Naive thymus-derived CD4-positive, alpha-beta T cell (primary cell): ENCODE data around the gene FAM89B. TPM values are rescaled to one million over a fixed set of nuclear protein-coding genes. Genes with fewer than 3 reads are reported as not detected.
A peak's percentile ranks its signal among the peaks of the same experiment; 100 is the strongest.

Experiments used
- ATAC-seq: fragments of 150-1000 bp; cut with Tn5 transposase; 2 replicates; pipeline ENCODE4 v1.10.0; 2021; ENCODE audit warnings: mild to moderate bottlenecking, moderate library complexity
- CTCF ChIA-PET: fragments of 350-600 bp; sonication (Branson Sonifier 250); formaldehyde crosslinking; loops from one replicate; lab custom pipeline; 2021; ENCODE audit warnings: antibody characterized with exemption; lab: Charles Lee
- POLR2A ChIA-PET: fragments of 350-600 bp; sonication (Branson Sonifier 250); formaldehyde crosslinking; loops from one replicate; lab custom pipeline; 2021; ENCODE audit warnings: antibody characterized with exemption, inconsistent platforms; lab: Charles Lee
- DNase-seq, 9 donors: peaks; one replicate each; pipeline versions ENCODE4 v3.0.0 to v3.0.0-alpha.2; 2020 to 2022; ENCODE audit warnings: mixed read lengths in 1 of 9
- H3K27ac ChIP-seq: one replicate; pipeline ENCODE4 v1.7.0; 2013; ENCODE audit warnings: mild to moderate bottlenecking, low read depth, low read length, moderate library complexity
- H3K27me3 ChIP-seq, 2 donors: one replicate each; pipeline ENCODE4 v1.7.0; 2013; ENCODE audit warnings: low read length in 2 of 2, mild to moderate bottlenecking in 2 of 2, moderate library complexity in 2 of 2; ENCODE audit not compliant: control insufficient read depth in 2 of 2, insufficient read depth in 2 of 2
- H3K36me3 ChIP-seq, 3 experiments: 1 replicate in 2 of 3; 2 replicates in 1 of 3; pipeline ENCODE4 v1.7.0; 2013; ENCODE audit warnings: low read length in 3 of 3, mild to moderate bottlenecking in 3 of 3, moderate library complexity in 1 of 3; ENCODE audit not compliant: insufficient read depth in 3 of 3, control insufficient read depth in 2 of 3
- H3K4me1 ChIP-seq, 2 donors: one replicate each; pipeline ENCODE4 v1.7.0; 2013; ENCODE audit warnings: low read length in 2 of 2, mild to moderate bottlenecking in 2 of 2, moderate library complexity in 1 of 2; ENCODE audit not compliant: control insufficient read depth in 2 of 2, insufficient read depth in 2 of 2
- H3K4me3 ChIP-seq: 2 replicates; pipeline ENCODE4 v1.7.0; 2013; ENCODE audit warnings: mild to moderate bottlenecking, low read length
- H3K9me3 ChIP-seq, 3 experiments: 1 replicate in 2 of 3; 2 replicates in 1 of 3; pipeline ENCODE4 v1.7.0; 2013; ENCODE audit warnings: low read length in 3 of 3; ENCODE audit not compliant: control insufficient read depth in 2 of 3
- H3K27ac Mint-ChIP-seq, 9 donors: one replicate each; pipeline ENCODE4 v1.8.0; 2020 to 2022; ENCODE audit warnings: mixed read lengths in 9 of 9, mild to moderate bottlenecking in 8 of 9, moderate library complexity in 5 of 9, inconsistent platforms in 2 of 9
- H3K27me3 Mint-ChIP-seq, 5 donors: one replicate each; pipeline ENCODE4 v1.8.0; 2021 to 2022; ENCODE audit warnings: mixed read lengths in 5 of 5, mild to moderate bottlenecking in 1 of 5
- H3K36me3 Mint-ChIP-seq, 5 donors: one replicate each; pipeline ENCODE4 v1.8.0; 2020 to 2022; ENCODE audit warnings: mixed read lengths in 5 of 5, mild to moderate bottlenecking in 3 of 5, inconsistent platforms in 1 of 5
- H3K4me1 Mint-ChIP-seq, 7 donors: one replicate each; pipeline ENCODE4 v1.8.0; 2020 to 2022; ENCODE audit warnings: mixed read lengths in 7 of 7, mild to moderate bottlenecking in 3 of 7, inconsistent platforms in 1 of 7
- H3K4me3 Mint-ChIP-seq, 10 donors: one replicate each; pipeline ENCODE4 v1.8.0; 2020 to 2022; ENCODE audit warnings: mild to moderate bottlenecking in 10 of 10, mixed read lengths in 10 of 10, moderate library complexity in 6 of 10, inconsistent platforms in 2 of 10
- H3K9me3 Mint-ChIP-seq, 11 donors: one replicate each; pipeline ENCODE4 v1.8.0; 2020 to 2022; ENCODE audit warnings: mixed read lengths in 11 of 11, mild to moderate bottlenecking in 4 of 11, inconsistent platforms in 1 of 11, moderate library complexity in 1 of 11
- intact Hi-C, 2 donors: fragments of 100-400 bp; cut with micrococcal nuclease; formaldehyde crosslinking; loops; one replicate each; pipeline ENCODE4 v1.15.1; 2023
- polyA plus RNA-seq, 2 donors: library from polyadenylated mRNA; unstranded; fragments of 300-500 nt; fragmentation: Illumina TruSeq; gene quantifications; one replicate each; pipeline ENCODE4 v1.2.3, GENCODE V29; 2021
- total RNA-seq, 6 experiments: library from RNA in 5 of 6; stranded (reverse) in 5 of 6; gene quantifications; 1 replicate in 5 of 6; 2 replicates in 1 of 6; pipeline ENCODE4 v1.2.3 and lab custom pipeline; 2021 to 2026

The FAM89B gene
- total and polyA plus RNA-seq, 7 experiments from 2014 or later = 33.0 to 115 (median 57.9) TPM

DNA sequence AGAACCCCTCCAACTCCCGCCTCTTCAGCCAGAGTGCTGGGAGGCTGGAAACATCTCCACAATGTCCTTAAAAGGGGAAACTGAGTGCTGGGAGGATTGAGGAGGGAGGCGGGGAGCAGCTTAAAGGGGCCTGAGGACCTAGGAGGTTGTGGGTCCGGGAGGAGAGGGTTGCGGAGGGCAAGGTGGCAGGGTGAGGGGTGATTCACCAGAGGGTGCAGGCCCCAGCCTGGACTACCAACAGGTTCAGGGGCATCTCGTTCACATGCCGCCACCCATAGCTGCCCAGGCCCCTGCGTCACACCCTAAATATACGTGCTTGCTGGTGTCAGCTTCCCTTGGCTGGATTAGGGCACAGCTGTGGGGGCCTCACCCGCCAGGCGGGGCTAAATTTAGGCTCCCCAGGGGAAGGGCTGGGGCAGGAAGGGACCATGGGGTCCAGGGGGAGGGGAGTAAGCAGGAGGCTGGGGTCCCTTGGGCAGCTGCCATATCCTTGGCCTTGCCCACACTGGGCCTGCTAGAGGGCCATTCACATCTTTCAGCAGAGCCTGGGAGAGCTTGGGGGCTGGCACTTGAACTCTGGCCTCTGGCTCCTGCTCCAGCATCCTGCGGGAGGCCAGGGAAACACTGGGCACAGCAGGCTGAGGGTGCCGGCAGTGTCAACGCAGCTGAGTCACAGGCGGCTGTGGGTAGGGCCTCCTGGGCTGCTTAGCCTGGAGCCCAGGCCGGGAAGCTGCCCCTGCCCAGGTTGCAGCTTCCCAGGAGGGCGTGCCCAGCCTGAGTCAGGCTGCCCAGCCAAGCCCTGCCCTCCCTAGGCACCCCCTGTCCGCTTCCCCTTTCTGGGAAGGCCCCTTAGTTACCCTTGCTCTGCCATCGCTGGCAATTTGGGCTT lies 4.8 kb downstream of the FAM89B start:
- H3K4me1 Mint-ChIP-seq = peaks cover 23 to 47% (median 39%) of the 10 kb centered on the region in 7 donors
- Histone ChIP-seq H3K27ac (peak overlapping the region; percentile 96), H3K4me3 (peak overlapping the region; percentile 75), H3K9me3 (no peaks in the 10 kb centered on the region), H3K4me1 (peaks cover 33 to 34% of the 10 kb centered on the region in 2 donors), H3K27me3 (no peaks in the 10 kb centered on the region), H3K36me3 (peaks cover 10 to 41% (median 17%) of the 10 kb centered on the region in 3 experiments)
- H3K27ac Mint-ChIP-seq = peak overlapping the region; percentile 28 to 90 (median 78)
- CTCF ChIA-PET = interaction anchor here (0.6 to 3.9 kb wide), 7 partner anchors 11 to 283 kb away, joined by 3 to 36 read pairs (median 6); partner anchors contain the start of gene MUS81
- intact Hi-C loops = no loop called here
- peaks cover 0 to 19% (median 5%) of the 10 kb centered on the region in 5 donors for H3K36me3 Mint-ChIP-seq
- no peaks in the 10 kb centered on the region for H3K27me3 Mint-ChIP-seq
- peak overlapping the region; percentile 71 to 99 (median 84) for H3K4me3 Mint-ChIP-seq
- POLR2A ChIA-PET = interaction anchor here (0.8 to 4.2 kb wide), 21 partner anchors 11 to 194 kb away, joined by 3 to 61 read pairs (median 6); partner anchors contain the start of genes KCNK7, LTBP3, MALAT1 and MAP3K11
- DNase-seq = peak in 1 of 9 donors; percentile 45
- peaks cover 0 to 1% (median 0%) of the 10 kb centered on the region in 11 donors for H3K9me3 Mint-ChIP-seq
- ATAC-seq = peak; percentile 50

DNA sequence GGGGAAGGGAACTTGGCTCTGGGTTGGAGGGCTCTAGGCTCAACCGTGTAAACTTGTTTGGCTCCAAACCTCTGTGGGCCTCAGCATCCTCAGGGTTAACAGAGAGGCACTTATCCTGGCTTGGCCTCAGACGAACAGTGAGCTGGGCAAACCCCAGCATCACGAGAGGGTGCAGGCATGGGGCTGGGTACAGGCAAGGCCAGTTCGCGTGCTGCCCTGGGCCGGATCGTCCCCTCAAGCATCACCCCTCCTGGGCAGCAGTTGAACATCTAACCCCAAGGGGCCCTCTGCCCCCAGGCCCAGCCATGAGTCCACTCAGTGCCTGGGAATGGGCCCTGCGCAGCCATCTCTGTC lies 5.4 kb downstream of the FAM89B start:
- no peak for DNase-seq

DNA sequence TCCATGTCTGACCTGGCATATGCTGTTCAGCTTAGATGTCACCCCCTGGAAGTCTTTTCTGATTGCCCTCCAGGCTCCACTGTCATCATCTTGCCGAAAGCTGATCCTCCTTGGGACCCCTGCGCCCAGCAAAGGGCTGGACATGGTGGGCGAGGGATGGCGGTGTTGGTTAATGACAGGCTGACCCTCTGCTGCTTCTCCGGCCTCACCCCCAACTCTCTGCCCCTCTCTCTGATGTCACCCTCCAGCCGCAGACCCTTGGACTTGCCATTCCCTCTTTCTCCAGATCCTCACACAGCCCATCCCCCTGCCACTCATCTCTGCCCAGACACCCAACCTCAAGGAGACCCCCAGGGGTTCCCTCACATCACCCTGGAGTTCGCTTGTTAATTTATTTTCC lies 5.8 kb downstream of the FAM89B start:
- H3K9me3 ChIP-seq = no peaks in the 10 kb centered on the region
- H3K4me1 ChIP-seq = peaks cover 30% of the 10 kb centered on the region in 2 donors
- no peaks in the 10 kb centered on the region for H3K27me3 ChIP-seq
- CTCF ChIA-PET = interaction anchor here (1.9 to 3.9 kb wide), 2 partner anchors 10 to 36 kb away, joined by 7 to 36 read pairs; no protein-coding TSS in a partner anchor
- DNase-seq (no peak), ATAC-seq (no peak)
- H3K4me1 Mint-ChIP-seq = peaks cover 19 to 46% (median 38%) of the 10 kb centered on the region in 7 donors
- H3K27ac Mint-ChIP-seq = peak overlapping the region; percentile 8 to 88 (median 74)
- H3K4me3 ChIP-seq = no peak overlapping the region
- peaks cover 0 to 17% (median 10%) of the 10 kb centered on the region in 5 donors for H3K36me3 Mint-ChIP-seq
- no peaks in the 10 kb centered on the region for H3K27me3 Mint-ChIP-seq
- H3K27ac ChIP-seq = peak overlapping the region; percentile 96
- POLR2A ChIA-PET = interaction anchor here (1.3 to 4.2 kb wide), 5 partner anchors 10 to 70 kb away, joined by 3 to 61 read pairs (median 26); partner anchors contain the start of genes MAP3K11 and PCNX3
- H3K36me3 ChIP-seq = peaks cover 10 to 49% (median 17%) of the 10 kb centered on the region in 3 experiments
- H3K9me3 Mint-ChIP-seq = no peaks in the 10 kb centered on the region
- H3K4me3 Mint-ChIP-seq = peak overlapping the region; percentile 57 to 99 (median 75)
- intact Hi-C loops = no loop called here

More for the DNA sequence above, 5.4 kb downstream of the FAM89B start:
- peak overlapping the region in 8 of 9 donors; percentile 8 to 88 (median 75) for H3K27ac Mint-ChIP-seq
- no peak for ATAC-seq
- Histone ChIP-seq H3K4me1 (peaks cover 32% of the 10 kb centered on the region in 2 donors), H3K4me3 (peak overlapping the region; percentile 75), H3K27me3 (no peaks in the 10 kb centered on the region), H3K27ac (peak overlapping the region; percentile 96), H3K36me3 (peaks cover 10 to 45% (median 17%) of the 10 kb centered on the region in 3 experiments), H3K9me3 (no peaks in the 10 kb centered on the region)
- H3K4me1 Mint-ChIP-seq = peaks cover 19 to 48% (median 38%) of the 10 kb centered on the region in 7 donors
- H3K4me3 Mint-ChIP-seq = peak overlapping the region; percentile 57 to 99 (median 75)
- intact Hi-C loops = no loop called here
- peaks cover 0 to 19% (median 8%) of the 10 kb centered on the region in 5 donors for H3K36me3 Mint-ChIP-seq
- ChIA-PET CTCF (interaction anchor here (1.9 to 3.9 kb wide), 3 partner anchors 11 to 36 kb away, joined by 7 to 36 read pairs (median 14); no protein-coding TSS in a partner anchor), POLR2A (interaction anchor here (0.8 to 4.2 kb wide), 9 partner anchors 11 to 156 kb away, joined by 3 to 61 read pairs (median 7); partner anchors contain the start of genes MAP3K11, NEAT1 and PCNX3)
- no peaks in the 10 kb centered on the region for H3K27me3 Mint-ChIP-seq
- H3K9me3 Mint-ChIP-seq = peaks cover 0 to 1% (median 0%) of the 10 kb centered on the region in 11 donors

DNA sequence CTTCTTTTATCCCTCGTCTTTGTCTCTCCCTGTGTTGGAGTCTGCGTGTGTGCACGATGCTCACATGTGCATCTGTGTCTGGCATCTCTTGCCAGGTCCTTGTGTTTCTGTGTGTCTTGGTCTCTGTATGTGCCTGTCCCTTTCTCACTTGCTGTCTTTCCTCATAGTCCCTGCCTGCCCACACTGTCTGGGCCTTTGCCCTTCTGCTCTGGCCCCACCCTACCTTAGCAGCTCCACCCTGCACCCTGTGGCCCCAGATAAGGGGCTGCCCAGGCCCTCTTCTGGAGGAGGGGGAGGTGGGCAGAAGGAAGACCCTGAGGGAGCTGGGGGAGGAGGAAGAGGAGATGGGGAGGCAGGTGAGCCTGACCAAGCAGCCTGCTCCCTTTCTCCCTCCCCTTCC lies 6.3 kb downstream of the FAM89B start:
- peaks cover 19 to 43% (median 38%) of the 10 kb centered on the region in 7 donors for H3K4me1 Mint-ChIP-seq
- CTCF ChIA-PET = no interaction called here

DNA sequence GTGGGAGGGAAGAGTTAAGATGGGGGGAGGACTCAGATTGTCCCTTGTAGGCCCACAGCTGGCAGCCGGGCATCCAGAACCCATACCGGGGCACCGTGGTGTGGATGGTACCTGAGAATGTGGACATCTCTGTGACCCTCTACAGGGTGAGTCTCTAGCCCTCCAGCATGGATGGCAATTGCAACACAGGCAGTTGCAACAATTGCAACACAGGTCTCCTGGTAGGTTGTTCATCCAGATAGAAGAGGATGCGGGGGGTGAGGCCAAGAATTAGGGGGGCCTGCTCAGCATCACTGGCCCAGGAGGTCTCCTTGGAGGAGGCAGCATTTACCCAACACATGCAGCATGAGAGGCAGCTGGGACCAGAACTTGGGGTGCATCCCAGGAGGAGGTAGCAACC lies 7.0 kb downstream of the FAM89B start:
- H3K4me1 ChIP-seq = peaks cover 22 to 29% of the 10 kb centered on the region in 2 donors
- DNase-seq (no peak), ATAC-seq (no peak)
- POLR2A ChIA-PET = interaction anchor here (0.6 kb wide), 1 partner anchor 104 kb away, joined by 3 read pairs; no protein-coding TSS in a partner anchor
- Mint-ChIP-seq H3K27ac (peak overlapping the region in 3 of 9 donors; percentile 18 to 74 (median 25)), H3K36me3 (peaks cover 0 to 17% (median 10%) of the 10 kb centered on the region in 5 donors), H3K4me3 (peak overlapping the region in 3 of 10 donors; percentile 4 to 34 (median 21)), H3K4me1 (peaks cover 19 to 44% (median 38%) of the 10 kb centered on the region in 7 donors), H3K9me3 (no peaks in the 10 kb centered on the region), H3K27me3 (no peaks in the 10 kb centered on the region)
- H3K27me3 ChIP-seq = no peaks in the 10 kb centered on the region
- H3K27ac ChIP-seq = peak overlapping the region; percentile 31
- H3K9me3 ChIP-seq = no peaks in the 10 kb centered on the region
- H3K36me3 ChIP-seq = peaks cover 10 to 56% (median 17%) of the 10 kb centered on the region in 3 experiments
- H3K4me3 ChIP-seq = no peak overlapping the region
- CTCF ChIA-PET = no interaction called here
- intact Hi-C loops = no loop called here

More for the DNA sequence above, 6.3 kb downstream of the FAM89B start:
- Histone ChIP-seq H3K27ac (peak overlapping the region; percentile 96), H3K9me3 (no peaks in the 10 kb centered on the region), H3K36me3 (peaks cover 10 to 51% (median 17%) of the 10 kb centered on the region in 3 experiments), H3K27me3 (no peaks in the 10 kb centered on the region), H3K4me3 (no peak overlapping the region), H3K4me1 (peaks cover 25 to 29% of the 10 kb centered on the region in 2 donors)
- Mint-ChIP-seq H3K9me3 (no peaks in the 10 kb centered on the region), H3K27ac (peak overlapping the region; percentile 8 to 88 (median 74)), H3K27me3 (no peaks in the 10 kb centered on the region), H3K36me3 (peaks cover 0 to 14% (median 10%) of the 10 kb centered on the region in 5 donors), H3K4me3 (peak overlapping the region; percentile 55 to 99 (median 72))
- intact Hi-C loops = no loop called here
- DNase-seq (no peak), ATAC-seq (no peak)
- POLR2A ChIA-PET = interaction anchor here (0.6 to 4.2 kb wide), 2 partner anchors 38 to 103 kb away, joined by 3 to 29 read pairs; no protein-coding TSS in a partner anchor
